ENCODE measurements around the gene P2RX4. TPM values are rescaled to one million over a fixed set of nuclear protein-coding genes. Genes with fewer than 3 reads are reported as not detected.

The P2RX4 gene
- 15.2 to 20.9 TPM (median 17.7 TPM) in 5 replicates for total RNA-seq (2022; extraction: Qiagen RNA extraction)

GRCh38 chr12:121209624-121210572 lies at the start of gene P2RX4:
Gene P2RX4, plus strand, starts transcription at chr12:121210129. Its CDS starts 36 bp downstream, at chr12:121210165.

Other genes with a start within 250 kb of the P2RX4 start
- 4.0 to 4.6 TPM (median 4.4 TPM) in 5 replicates for gene HNF1A, start 231.6 kb upstream of the P2RX4 start, total RNA-seq (2022; extraction: Qiagen RNA extraction)
- 22.6 to 25.7 TPM (median 22.9 TPM) in 5 replicates for gene C12orf43, start 193.6 kb upstream of the P2RX4 start, total RNA-seq (2022; extraction: Qiagen RNA extraction)
- 1.8 to 3.2 TPM (median 2.5 TPM) in 5 replicates for gene OASL, start 170.9 kb upstream of the P2RX4 start, total RNA-seq (2022; extraction: Qiagen RNA extraction)
- gene P2RX7, start 77.3 kb upstream of the P2RX4 start, total RNA-seq (2022; extraction: Qiagen RNA extraction): 0.03 TPM in 1 of 5 replicates, not detected in the others
- gene CAMKK2, start 86.6 kb downstream of the P2RX4 start, total RNA-seq (2022; extraction: Qiagen RNA extraction): 21.0 to 30.1 TPM (median 25.5 TPM) in 5 replicates
- gene ANAPC5, start 142.3 kb downstream of the P2RX4 start, total RNA-seq (2022; extraction: Qiagen RNA extraction): 85.4 to 91.3 TPM (median 87.2 TPM) in 5 replicates
- gene RNF34, start 190.0 kb downstream of the P2RX4 start, total RNA-seq (2022; extraction: Qiagen RNA extraction): 38.2 to 42.3 TPM (median 40.5 TPM) in 5 replicates